H1 (cell line): ENCODE measurements around the gene STRIT1. TPM values are rescaled to one million over a fixed set of nuclear protein-coding genes. Genes with fewer than 3 reads are reported as not detected.

Source experiments
- CTCF ChIA-PET: fragments of 300-600 bp; sonication (Branson Sonifier 250); formaldehyde crosslinking; loops from one replicate; lab custom pipeline; 2021; ENCODE audit not compliant: partially characterized antibody; lab: Charles Lee
- POLR2A ChIA-PET: fragments of 300-600 bp; sonication (Branson Sonifier 250); formaldehyde crosslinking; loops from one replicate; lab custom pipeline; 2021; ENCODE audit warnings: inconsistent platforms; ENCODE audit not compliant: partially characterized antibody; lab: Charles Lee
- DNase-seq, 2 experiments: peaks; one replicate each; pipeline versions ENCODE4 v3.0.0 to v3.0.0-alpha.2; 2010 to 2022; ENCODE audit warnings: low spot score in 2 of 2, low read depth in 1 of 2, mixed read lengths in 1 of 2
- FAIRE-seq: peaks from 2 replicates; lab custom pipeline; 2011; peaks lifted over from hg19 to GRCh38; lab: Jason Lieb, UNC
- H2AFZ ChIP-seq: 2 replicates; pipeline ENCODE4 v1.8.1; 2012; ENCODE audit warnings: low read length, inconsistent platforms
- H2AK5ac ChIP-seq: 2 replicates; pipeline ENCODE4 v1.6.1; 2013; ENCODE audit warnings: low read depth, low read length
- H2BK120ac ChIP-seq: replicated peaks from 2 replicates; pipeline ENCODE3; 2013; ENCODE audit warnings: low read depth, low read length, inconsistent platforms
- H2BK12ac ChIP-seq: 2 replicates; pipeline ENCODE4 v1.6.1; 2013; ENCODE audit warnings: low read depth, low read length
- H2BK15ac ChIP-seq: 2 replicates; pipeline ENCODE4 v1.6.1; 2013; ENCODE audit warnings: low read length
- H2BK20ac ChIP-seq: 2 replicates; pipeline ENCODE4 v1.6.1; 2013; ENCODE audit warnings: low read length
- H2BK5ac ChIP-seq: 2 replicates; pipeline ENCODE4 v1.6.1; 2013; ENCODE audit warnings: low read depth, low read length
- H3K14ac ChIP-seq: 2 replicates; pipeline ENCODE4 v1.6.1; 2013; ENCODE audit warnings: inconsistent platforms; ENCODE audit not compliant: insufficient read length
- H3K18ac ChIP-seq: 2 replicates; pipeline ENCODE4 v1.6.1; 2013; ENCODE audit warnings: low read length; ENCODE audit errors: extremely low read depth
- H3K23ac ChIP-seq: 2 replicates; pipeline ENCODE4 v1.6.1; 2013; ENCODE audit warnings: inconsistent platforms; ENCODE audit not compliant: insufficient read length
- H3K23me2 ChIP-seq: 2 replicates; pipeline ENCODE4 v1.6.1; 2013; ENCODE audit warnings: low read depth, low read length
- H3K27ac ChIP-seq: 2 replicates; pipeline ENCODE4 v1.6.1; 2011; ENCODE audit warnings: low read depth, low read length, inconsistent platforms
- H3K27me3 ChIP-seq, 4 experiments: replicated peaks in 1 of 4; 1 replicate in 1 of 4; 2 replicates in 3 of 4; pipeline versions ENCODE4 v1.6.1 to v1.8.1; 2011 to 2013; ENCODE audit warnings: low read length in 3 of 4, mild to moderate bottlenecking in 3 of 4, inconsistent platforms in 2 of 4, mixed read lengths in 2 of 4, moderate library complexity in 1 of 4; ENCODE audit not compliant: control insufficient read depth in 3 of 4, insufficient read depth in 3 of 4; ENCODE audit errors: extremely low read depth in 1 of 4
- H3K36me3 ChIP-seq, 4 experiments: 2 replicates each; pipeline versions ENCODE4 v1.6.1 to v1.8.1; 2011 to 2013; ENCODE audit warnings: mild to moderate bottlenecking in 4 of 4, low read length in 3 of 4, moderate library complexity in 2 of 4, control low read depth in 1 of 4, inconsistent platforms in 1 of 4; ENCODE audit not compliant: insufficient read depth in 4 of 4, control insufficient read depth in 2 of 4
- H3K4ac ChIP-seq: replicated peaks from 2 replicates; pipeline ENCODE3; 2013; ENCODE audit warnings: low read length, low read depth, mixed read lengths, inconsistent platforms; ENCODE audit not compliant: insufficient read length
- H3K4me1 ChIP-seq, 4 experiments: replicated peaks in 1 of 4; 1 replicate in 1 of 4; 2 replicates in 3 of 4; pipeline versions ENCODE4 v1.6.1 to v1.8.1; 2011 to 2013; ENCODE audit warnings: low read length in 3 of 4, inconsistent platforms in 2 of 4, mixed read lengths in 1 of 4; ENCODE audit not compliant: insufficient read depth in 4 of 4, control insufficient read depth in 3 of 4
- H3K4me2 ChIP-seq, 2 experiments: 2 replicates each; pipeline versions ENCODE4 v1.6.1 to v1.8.1; 2011 to 2013; ENCODE audit warnings: low read depth in 2 of 2, low read length in 2 of 2, control low read depth in 1 of 2, inconsistent platforms in 1 of 2, mild to moderate bottlenecking in 1 of 2; ENCODE audit not compliant: insufficient read depth in 1 of 2
- H3K4me3 ChIP-seq, 4 experiments: fragments of 200-600, 300-600 bp in 1 of 4; sonication (generic), shearing (Covaris generic), sonication (Bioruptor Twin) in 1 of 4; 2 replicates each; pipeline versions ENCODE4 v1.5.1 to v1.8.1; 2011 to 2016; ENCODE audit warnings: low read length in 4 of 4, low read depth in 3 of 4, control low read depth in 2 of 4, inconsistent platforms in 2 of 4, mild to moderate bottlenecking in 2 of 4, mixed read lengths in 1 of 4, moderate library complexity in 1 of 4; ENCODE audit not compliant: insufficient read depth in 2 of 4; ENCODE audit errors: extremely low read depth in 1 of 4
- H3K56ac ChIP-seq: replicated peaks from 2 replicates; pipeline ENCODE3; 2013; ENCODE audit warnings: low read depth, mild to moderate bottlenecking, mixed read lengths, low read length, inconsistent platforms; ENCODE audit not compliant: insufficient read length
- H3K79me1 ChIP-seq: 2 replicates; pipeline ENCODE4 v1.6.1; 2013; ENCODE audit warnings: low read depth, low read length, control low read depth
- H3K79me2 ChIP-seq, 2 experiments: 2 replicates each; pipeline versions ENCODE4 v1.6.1 to v1.8.1; 2012 to 2013; ENCODE audit warnings: low read length in 2 of 2, mild to moderate bottlenecking in 2 of 2, inconsistent platforms in 1 of 2; ENCODE audit not compliant: insufficient read depth in 2 of 2, control insufficient read depth in 1 of 2
- H3K9ac ChIP-seq, 4 experiments: replicated peaks in 1 of 4; 1 replicate in 1 of 4; 2 replicates in 3 of 4; pipeline versions ENCODE4 v1.6.1 to v1.8.1; 2011 to 2013; ENCODE audit warnings: low read depth in 3 of 4, low read length in 3 of 4, control low read depth in 2 of 4, mild to moderate bottlenecking in 2 of 4, moderate library complexity in 2 of 4, inconsistent platforms in 1 of 4; ENCODE audit errors: extremely low read depth in 1 of 4
- H3K9me3 ChIP-seq, 2 experiments: 2 replicates each; pipeline versions ENCODE4 v1.6.1 to v1.8.1; 2012 to 2013; ENCODE audit warnings: mild to moderate bottlenecking in 2 of 2, moderate library complexity in 2 of 2, control low read depth in 1 of 2, inconsistent platforms in 1 of 2, low read depth in 1 of 2, low read length in 1 of 2, mixed read lengths in 1 of 2; ENCODE audit not compliant: insufficient read depth in 2 of 2
- H4K20me1 ChIP-seq, 2 experiments: replicated peaks in 1 of 2; 2 replicates each; pipeline versions ENCODE3 to v1.8.1; 2011 to 2013; ENCODE audit warnings: inconsistent platforms in 2 of 2, low read length in 2 of 2, mild to moderate bottlenecking in 1 of 2; ENCODE audit not compliant: insufficient read depth in 2 of 2, control insufficient read depth in 1 of 2
- H4K5ac ChIP-seq: 2 replicates; pipeline ENCODE4 v1.6.1; 2013; ENCODE audit warnings: low read length, low read depth, mixed read lengths, inconsistent platforms; ENCODE audit not compliant: insufficient read length
- H4K8ac ChIP-seq: 2 replicates; pipeline ENCODE4 v1.8.0; 2013; ENCODE audit warnings: mild to moderate bottlenecking, moderate library complexity, low read length, inconsistent platforms; ENCODE audit not compliant: insufficient read depth; ENCODE audit errors: extremely low read depth
- H4K91ac ChIP-seq: replicated peaks from 2 replicates; pipeline ENCODE3; 2013; ENCODE audit warnings: low read length, mixed read lengths, inconsistent platforms; ENCODE audit not compliant: insufficient read length
- CTBP2 ChIP-seq: IDR thresholded peaks from 2 replicates; pipeline ENCODE4 v1.7.0; 2011; ENCODE audit warnings: borderline replicate concordance, mild to moderate bottlenecking, moderate library complexity, mixed read lengths, low read length; ENCODE audit not compliant: insufficient read depth, insufficient read length
- HDAC2 ChIP-seq, 2 experiments: fragments of 300-600 bp in 1 of 2; sonication (generic) in 1 of 2; IDR thresholded peaks; 2 replicates each; pipeline ENCODE4 v1.6.1; 2011 to 2012; ENCODE audit warnings: low read depth in 2 of 2, low read length in 2 of 2, mild to moderate bottlenecking in 2 of 2, moderate library complexity in 2 of 2, borderline replicate concordance in 1 of 2, inconsistent platforms in 1 of 2
- PHF8 ChIP-seq: fragments of 200-600 bp; sonication (generic); conservative IDR thresholded peaks from 2 replicates; pipeline ENCODE4 v1.7.1; 2012; ENCODE audit warnings: low read depth, mild to moderate bottlenecking, inconsistent platforms, low read length, moderate library complexity
- POLR2A ChIP-seq, 2 experiments: IDR thresholded peaks; 1 replicate in 1 of 2; 2 replicates in 1 of 2; pipeline ENCODE4 v1.6.1; 2011; ENCODE audit warnings: low read depth in 2 of 2, low read length in 2 of 2, mild to moderate bottlenecking in 2 of 2; ENCODE audit errors: control extremely low read depth in 1 of 2
- POLR2AphosphoS5 ChIP-seq: IDR thresholded peaks from 2 replicates; pipeline ENCODE4 v1.6.1; 2011; ENCODE audit warnings: low read depth, low read length
- RFX5 ChIP-seq: IDR thresholded peaks from 2 replicates; pipeline ENCODE4 v1.6.1; 2011; ENCODE audit warnings: low read depth, low read length, improper control_type of control experiment, borderline replicate concordance
- SIX5 ChIP-seq: IDR thresholded peaks from 2 replicates; pipeline ENCODE4 v1.6.1; 2011; ENCODE audit warnings: mild to moderate bottlenecking, low read depth, low read length
- SP4 ChIP-seq: IDR thresholded peaks from 2 replicates; pipeline ENCODE4 v1.6.1; 2012; ENCODE audit warnings: low read length, inconsistent platforms
- WGBS, 2 experiments: shearing (Covaris generic) in 1 of 2; methylation state at CpG; one replicate each; pipeline versions ENCODE4 v1.1.6 to v1.1.7; 2013 to 2015; ENCODE audit warnings: low lambda C conversion rate in 2 of 2, mixed read lengths in 2 of 2, inconsistent platforms in 1 of 2, low coverage in 1 of 2, missing lambda C conversion rate in 1 of 2; ENCODE audit not compliant: insufficient replicate concordance in 2 of 2, insufficient coverage in 1 of 2, insufficient read length in 1 of 2; ENCODE audit errors: extremely low coverage in 1 of 2, missing lambda C conversion rate in 1 of 2; 5-methylcytosine and 5-hydroxymethylcytosine counted together
- polyA plus RNA-seq, 7 experiments: library from polyadenylated mRNA; depleted of rRNA in 3 of 7; stranded (reverse) in 5 of 7; unstranded in 2 of 7; fragments of >200 nt in 5 of 7; fragments of 200-250 nt in 2 of 7; gene quantifications; 1 replicate in 5 of 7; 2 replicates in 1 of 7; 4 replicates in 1 of 7; pipeline versions ENCODE4 v1.2.1 to v1.2.3, GENCODE V29; 2011 to 2013; ENCODE audit warnings: missing spikeins in 2 of 7, mixed read lengths in 2 of 7
- total RNA-seq: library from RNA; stranded (reverse); fragmentation: NEBNext Ultra II Directional; extraction: Animal tissue kit (Norgen Biotek cat#: 25700); gene quantifications from 2 replicates; pipeline ENCODE4 v1.2.1, GENCODE V29; 2021
- TF ChIP-seq, protein P1 (sequence below): IDR thresholded peaks from 2 replicates; pipeline ENCODE4 v1.6.1; 2012; ENCODE audit warnings: low read length, inconsistent platforms

The STRIT1 gene
- total and polyA plus RNA-seq, 2 of the 8 experiments (the other 6 are each of a cell fraction or from before 2014, with no cell fraction given): 0.15 to 0.47 TPM

DNA sequence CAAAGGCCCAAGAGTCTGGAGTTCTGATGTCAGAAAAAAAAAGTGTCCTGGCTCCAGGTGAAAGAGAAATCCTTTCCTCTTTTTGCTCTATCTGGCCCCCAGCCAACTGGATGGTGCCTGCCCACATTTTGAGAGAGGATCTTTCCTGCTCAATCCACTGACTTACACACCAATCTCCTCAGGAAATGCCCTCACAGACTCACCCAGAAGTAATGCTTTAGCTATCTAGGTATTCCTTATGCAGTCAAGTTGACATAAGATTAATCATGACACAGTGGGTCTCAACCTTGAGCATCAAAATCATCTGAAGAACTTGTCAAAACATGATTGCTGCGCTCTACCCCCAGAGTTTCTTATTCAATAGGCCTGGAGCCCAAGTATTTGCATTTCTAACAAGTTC, 31.2 kb downstream of the STRIT1 start:
- Histone ChIP-seq H3K36me3 (no peaks in the 10 kb centered on the region), H3K79me1 (no peaks in the 10 kb centered on the region), H2AK5ac (no peak overlapping the region), H4K8ac (no peak overlapping the region), H2BK20ac (no peak overlapping the region), H2BK120ac (no peak overlapping the region), H3K23ac (no peak overlapping the region), H3K14ac (no peak overlapping the region), H3K4ac (no peak overlapping the region), H2AFZ (no peak overlapping the region), H4K5ac (no peak overlapping the region), H3K23me2 (no peaks in the 10 kb centered on the region), H3K4me3 (no peak overlapping the region), H3K4me1 (no peaks in the 10 kb centered on the region), H3K79me2 (no peaks in the 10 kb centered on the region), H2BK12ac (no peak overlapping the region), H3K27ac (no peak overlapping the region), H3K9ac (no peak overlapping the region), H3K27me3 (no peaks in the 10 kb centered on the region), H4K20me1 (no peaks in the 10 kb centered on the region), H4K91ac (no peak overlapping the region), H2BK15ac (no peak overlapping the region), H3K56ac (no peak overlapping the region), H2BK5ac (no peak overlapping the region), H3K4me2 (no peak overlapping the region), H3K9me3 (no peaks in the 10 kb centered on the region), H3K18ac (no peak overlapping the region)
- TF ChIP-seq POLR2AphosphoS5: 0 out of 2 replicates have a peak, but pooled peaks have one; percentile 40
- no peak for TF ChIP-seq HDAC2 (IDR thresholded peaks at IDR 0.05; ENCODE audit: borderline replicate concordance in 1 of 2, low read depth in 2 of 2, low read length in 2 of 2)
- TF ChIP-seq SIX5: no peak
- no peak for TF ChIP-seq CTBP2
- TF ChIP-seq RFX5: no peak
- no peak for TF ChIP-seq PHF8
- no peak for TF ChIP-seq SP4
- TF ChIP-seq, protein P1, sequence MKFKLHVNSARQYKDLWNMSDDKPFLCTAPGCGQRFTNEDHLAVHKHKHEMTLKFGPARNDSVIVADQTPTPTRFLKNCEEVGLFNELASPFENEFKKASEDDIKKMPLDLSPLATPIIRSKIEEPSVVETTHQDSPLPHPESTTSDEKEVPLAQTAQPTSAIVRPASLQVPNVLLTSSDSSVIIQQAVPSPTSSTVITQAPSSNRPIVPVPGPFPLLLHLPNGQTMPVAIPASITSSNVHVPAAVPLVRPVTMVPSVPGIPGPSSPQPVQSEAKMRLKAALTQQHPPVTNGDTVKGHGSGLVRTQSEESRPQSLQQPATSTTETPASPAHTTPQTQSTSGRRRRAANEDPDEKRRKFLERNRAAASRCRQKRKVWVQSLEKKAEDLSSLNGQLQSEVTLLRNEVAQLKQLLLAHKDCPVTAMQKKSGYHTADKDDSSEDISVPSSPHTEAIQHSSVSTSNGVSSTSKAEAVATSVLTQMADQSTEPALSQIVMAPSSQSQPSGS: no peak
- peak in 1 of 2 experiments; percentile 49; a peak in 1 of 3 replicates for TF ChIP-seq POLR2A (IDR thresholded peaks at IDR 0.05; ENCODE audit: control extremely low read depth in 1 of 2, low read depth in 2 of 2, low read length in 2 of 2)
- DNase-seq (no peak), FAIRE-seq (no peak)
- ChIA-PET POLR2A (no interaction called here), CTCF (interaction anchor here (0.5 to 1.0 kb wide), 2 partner anchors 9 to 595 kb away, joined by 3 read pairs; no protein-coding TSS in a partner anchor)
- WGBS, 2 experiments: 95% methylated on average over 1 of the region's 1 CpG; no CpG with 5 or more reads in 1 of the 2 experiments
